Measurements from ENCODE around the gene TBPL2. TPM values are rescaled to one million over a fixed set of nuclear protein-coding genes. Genes with fewer than 3 reads are reported as not detected.

The TBPL2 gene
- total RNA-seq, 1 experiment from 2014 or later: not detected

DNA sequence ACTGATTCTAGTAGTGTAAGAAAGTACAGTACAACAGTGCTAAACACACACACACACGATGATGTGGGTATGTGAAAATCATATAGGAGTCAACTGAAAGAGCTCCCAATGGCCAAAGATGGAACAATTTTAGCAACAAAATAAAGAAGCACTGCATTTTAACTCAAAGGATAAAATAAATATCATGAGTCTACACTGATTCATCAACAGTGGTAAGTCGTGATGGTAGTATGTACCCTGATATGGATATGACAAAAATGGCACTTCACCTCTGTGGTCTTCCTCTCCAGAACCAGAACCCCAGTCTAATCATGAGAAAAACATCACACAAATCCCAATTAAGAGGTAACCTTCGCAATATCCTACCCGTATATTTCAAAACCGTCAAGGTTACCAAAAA lies 41.4 kb upstream of the TBPL2 start:
- H3T11ph ChIP-seq (ENCODE audit: low read length): no peak overlapping the region
- Mint-ChIP-seq H3K27me3 (ENCODE audit: low read depth) (no peaks in the 10 kb centered on the region), H3K9me3 (no peaks in the 10 kb centered on the region; a peak in 1 of 5 replicates), H3K36me3 (ENCODE audit: insufficient read depth in 1 of 3, low read depth in 3 of 3) (no peaks in the 10 kb centered on the region; a peak in 1 of 7 replicates), H3K4me3 (no peak overlapping the region), H3K27ac (no peak overlapping the region), H3K4me1 (peaks cover 0 to 4% of the 10 kb centered on the region in 2 experiments; a peak in 2 of 4 replicates)
- H2BK120ac ChIP-seq (ENCODE audit: low read depth, low read length, poor library complexity, severe bottlenecking): no peak overlapping the region
- no peaks in the 10 kb centered on the region for H3K4me1 ChIP-seq (ENCODE audit: insufficient read depth, low read length)
- TF ChIP-seq, protein P1, sequence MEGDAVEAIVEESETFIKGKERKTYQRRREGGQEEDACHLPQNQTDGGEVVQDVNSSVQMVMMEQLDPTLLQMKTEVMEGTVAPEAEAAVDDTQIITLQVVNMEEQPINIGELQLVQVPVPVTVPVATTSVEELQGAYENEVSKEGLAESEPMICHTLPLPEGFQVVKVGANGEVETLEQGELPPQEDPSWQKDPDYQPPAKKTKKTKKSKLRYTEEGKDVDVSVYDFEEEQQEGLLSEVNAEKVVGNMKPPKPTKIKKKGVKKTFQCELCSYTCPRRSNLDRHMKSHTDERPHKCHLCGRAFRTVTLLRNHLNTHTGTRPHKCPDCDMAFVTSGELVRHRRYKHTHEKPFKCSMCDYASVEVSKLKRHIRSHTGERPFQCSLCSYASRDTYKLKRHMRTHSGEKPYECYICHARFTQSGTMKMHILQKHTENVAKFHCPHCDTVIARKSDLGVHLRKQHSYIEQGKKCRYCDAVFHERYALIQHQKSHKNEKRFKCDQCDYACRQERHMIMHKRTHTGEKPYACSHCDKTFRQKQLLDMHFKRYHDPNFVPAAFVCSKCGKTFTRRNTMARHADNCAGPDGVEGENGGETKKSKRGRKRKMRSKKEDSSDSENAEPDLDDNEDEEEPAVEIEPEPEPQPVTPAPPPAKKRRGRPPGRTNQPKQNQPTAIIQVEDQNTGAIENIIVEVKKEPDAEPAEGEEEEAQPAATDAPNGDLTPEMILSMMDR (conservative IDR thresholded peaks at IDR 0.05): no peak
- H4K20me1 ChIP-seq (ENCODE audit: control insufficient read depth, insufficient read depth, insufficient read length): no peaks in the 10 kb centered on the region
- no peak for DNase-seq
- H4K5ac ChIP-seq (ENCODE audit: insufficient read length, low read depth, low read length): no peak overlapping the region
- no peak overlapping the region for H4K8ac ChIP-seq (replicated peaks; ENCODE audit: insufficient read length, low read depth, low read length)
- H4K91ac ChIP-seq (ENCODE audit: insufficient read length, low read depth, low read length): no peak overlapping the region
- H3K9me3 ChIP-seq (ENCODE audit: control insufficient read depth, low read depth, low read length): no peaks in the 10 kb centered on the region
- H2BK15ac ChIP-seq (ENCODE audit: low read depth, low read length): no peak overlapping the region
- H3K56ac ChIP-seq (ENCODE audit: insufficient read length, low read depth, low read length): no peak overlapping the region
- no peak overlapping the region for H2BK12ac ChIP-seq (ENCODE audit: insufficient read length, low read depth, low read length)
- H2BK5ac ChIP-seq (ENCODE audit: insufficient read length, low read length): no peak overlapping the region
- no peak overlapping the region for H3K18ac ChIP-seq (ENCODE audit: insufficient read length, low read depth, low read length)
- no peak overlapping the region for H2BK20ac ChIP-seq (ENCODE audit: low read depth, low read length, poor library complexity, severe bottlenecking)
- no peaks in the 10 kb centered on the region for H3K27me3 ChIP-seq (ENCODE audit: insufficient read depth, low read length)
- H3K27ac ChIP-seq (ENCODE audit: insufficient read length, low read depth, low read length): no peak overlapping the region
- no peak overlapping the region for H3K4me2 ChIP-seq (ENCODE audit: insufficient read depth, insufficient read length, low read length)
- no peak overlapping the region for H2AK5ac ChIP-seq (ENCODE audit: insufficient read length, low read length)
- no peak overlapping the region for H3K23ac ChIP-seq (ENCODE audit: insufficient read length, low read depth, low read length)
- no peak overlapping the region for H3K4ac ChIP-seq (ENCODE audit: low read depth, low read length)
- H3K79me1 ChIP-seq (ENCODE audit: insufficient read depth, low read depth, low read length, poor library complexity, severe bottlenecking): no peaks in the 10 kb centered on the region
- no peaks in the 10 kb centered on the region for H3K23me2 ChIP-seq (ENCODE audit: insufficient read length, low read depth, low read length, poor library complexity, severe bottlenecking)
- no peak overlapping the region for H3K9ac ChIP-seq (ENCODE audit: extremely low read depth, insufficient read length, low read length)
- no CpG with 5 or more reads among the region's 5 CpGs for WGBS (ENCODE audit: extremely low coverage, insufficient read length, low lambda C conversion rate)
- H3K14ac ChIP-seq (ENCODE audit: insufficient read depth, low read length): no peak overlapping the region
- no peaks in the 10 kb centered on the region for H3K79me2 ChIP-seq (ENCODE audit: insufficient read depth, low read length)
- no peak overlapping the region for H2AFZ ChIP-seq (ENCODE audit: low read length)
